RWPE2 (cell line): ENCODE measurements around the gene NEK1.
"Not testable (repeated sequence)": the region's sequence is repeated elsewhere in the genome, so short reads cannot be mapped to it uniquely, and the experiment has no call there.

Experiments used
- ATAC-seq: fragments of 200-7000 bp; cut with Tn5 transposase; 3 replicates; pipeline ENCODE4 v1.9.1; 2021; ENCODE audit warnings: low read depth
- DNase-seq: peaks from one replicate; pipeline ENCODE4 v3.0.0-alpha.2; 2020; ENCODE audit warnings: low spot score
- H3K27ac ChIP-seq: fragments of 450-650 bp; 2 replicates; pipeline ENCODE4 v1.5.1; 2017; ENCODE audit warnings: mild to moderate bottlenecking; ENCODE audit not compliant: poor library complexity, severe bottlenecking
- H3K27me3 ChIP-seq: fragments of 250-450 bp; sonication (Bioruptor Pico); 2 replicates; pipeline ENCODE4 v1.5.1; 2021; ENCODE audit warnings: mild to moderate bottlenecking, moderate library complexity; ENCODE audit not compliant: insufficient read depth, poor library complexity, severe bottlenecking
- H3K36me3 ChIP-seq: fragments of 250-450 bp; sonication (Bioruptor Pico); 2 replicates; pipeline ENCODE4 v1.5.1; 2020; ENCODE audit warnings: low read depth, mild to moderate bottlenecking, moderate library complexity
- H3K4me1 ChIP-seq: fragments of 250-450 bp; sonication (Bioruptor Pico); 2 replicates; pipeline ENCODE4 v1.5.1; 2021; ENCODE audit warnings: mild to moderate bottlenecking, moderate library complexity; ENCODE audit not compliant: insufficient read depth, poor library complexity, severe bottlenecking
- H3K4me3 ChIP-seq: fragments of 250-450 bp; sonication (Bioruptor Pico); 2 replicates; pipeline ENCODE4 v1.5.1; 2021; ENCODE audit warnings: mild to moderate bottlenecking, moderate library complexity; ENCODE audit not compliant: severe bottlenecking
- H3K9me3 ChIP-seq: fragments of 250-450 bp; sonication (Bioruptor Pico); 2 replicates; pipeline ENCODE4 v1.5.1; 2021; ENCODE audit warnings: mild to moderate bottlenecking, moderate library complexity; ENCODE audit not compliant: severe bottlenecking
- TF ChIP-seq, protein P1 (sequence below): fragments of 450-650 bp; IDR thresholded peaks from one replicate; pipeline ENCODE4 v1.5.1; 2017; ENCODE audit warnings: mild to moderate bottlenecking, moderate library complexity; ENCODE audit not compliant: poor library complexity, severe bottlenecking

The NEK1 gene

DNA sequence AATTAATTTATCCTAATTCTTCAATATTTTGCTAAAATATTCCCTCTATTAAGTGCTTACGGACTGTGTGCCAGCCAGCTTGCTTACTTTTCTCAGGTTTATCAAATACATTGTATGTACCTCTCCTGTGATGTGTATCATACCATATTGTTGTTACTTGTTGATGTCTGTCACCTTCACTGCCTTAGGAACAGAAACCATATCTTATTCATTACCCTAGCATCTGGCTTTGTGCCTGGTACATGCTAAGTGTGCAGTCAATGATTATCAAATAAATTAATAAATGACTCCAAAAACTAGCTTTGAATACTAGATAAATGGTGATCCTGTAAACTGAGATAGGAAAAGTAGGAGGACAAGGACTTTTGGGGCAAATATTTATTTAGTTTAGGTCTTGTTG, 14.9 kb upstream of the NEK1 start:
- TF ChIP-seq, protein P1, sequence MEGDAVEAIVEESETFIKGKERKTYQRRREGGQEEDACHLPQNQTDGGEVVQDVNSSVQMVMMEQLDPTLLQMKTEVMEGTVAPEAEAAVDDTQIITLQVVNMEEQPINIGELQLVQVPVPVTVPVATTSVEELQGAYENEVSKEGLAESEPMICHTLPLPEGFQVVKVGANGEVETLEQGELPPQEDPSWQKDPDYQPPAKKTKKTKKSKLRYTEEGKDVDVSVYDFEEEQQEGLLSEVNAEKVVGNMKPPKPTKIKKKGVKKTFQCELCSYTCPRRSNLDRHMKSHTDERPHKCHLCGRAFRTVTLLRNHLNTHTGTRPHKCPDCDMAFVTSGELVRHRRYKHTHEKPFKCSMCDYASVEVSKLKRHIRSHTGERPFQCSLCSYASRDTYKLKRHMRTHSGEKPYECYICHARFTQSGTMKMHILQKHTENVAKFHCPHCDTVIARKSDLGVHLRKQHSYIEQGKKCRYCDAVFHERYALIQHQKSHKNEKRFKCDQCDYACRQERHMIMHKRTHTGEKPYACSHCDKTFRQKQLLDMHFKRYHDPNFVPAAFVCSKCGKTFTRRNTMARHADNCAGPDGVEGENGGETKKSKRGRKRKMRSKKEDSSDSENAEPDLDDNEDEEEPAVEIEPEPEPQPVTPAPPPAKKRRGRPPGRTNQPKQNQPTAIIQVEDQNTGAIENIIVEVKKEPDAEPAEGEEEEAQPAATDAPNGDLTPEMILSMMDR: no peak

DNA sequence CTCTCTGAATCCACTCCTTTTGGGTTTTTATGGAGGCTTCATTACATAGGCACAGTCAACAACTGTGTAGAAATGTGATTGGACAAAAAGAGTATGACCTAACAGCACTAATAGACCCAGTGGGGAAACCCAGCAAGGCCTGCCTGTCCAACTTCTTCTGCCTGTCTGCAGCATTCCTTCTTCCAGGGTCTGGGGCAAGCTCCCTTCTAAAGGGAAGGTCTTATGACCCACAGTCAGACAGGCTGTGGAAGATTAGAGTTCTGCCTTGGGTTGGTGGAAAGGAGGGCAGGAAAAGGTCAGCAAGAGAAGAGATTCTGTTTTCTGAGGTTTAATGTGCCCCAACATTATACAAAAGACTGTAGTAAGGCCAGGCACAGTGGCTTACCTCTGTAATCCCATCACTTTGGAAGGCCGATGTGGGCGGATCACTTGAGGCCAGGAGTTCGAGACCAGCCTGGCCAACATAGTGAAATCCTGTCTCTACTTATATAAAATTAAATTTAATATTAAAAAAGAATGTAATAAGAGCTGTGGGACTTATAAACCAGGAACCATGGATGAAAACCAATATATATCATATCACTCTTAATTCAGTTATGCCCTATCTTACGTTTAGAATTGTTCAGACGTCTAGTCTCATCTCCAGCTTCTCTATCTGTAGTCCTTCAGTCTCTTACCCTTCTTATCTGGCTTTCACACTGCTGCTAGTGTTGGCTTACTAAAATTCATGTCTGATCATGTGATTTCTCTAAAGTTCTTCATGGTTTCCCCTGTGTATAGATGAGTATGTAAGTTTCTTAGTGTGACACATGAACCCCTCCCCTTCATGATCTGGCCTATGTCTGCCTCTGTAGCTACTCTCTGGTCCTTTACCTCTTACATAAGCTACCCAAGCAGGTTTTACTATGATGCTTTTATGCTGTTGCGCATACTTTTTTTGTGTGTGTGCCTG, 14.2 kb upstream of the NEK1 start:
- Histone ChIP-seq H3K4me3 (no peak overlapping the region), H3K4me1 (peaks cover 15% of the 10 kb centered on the region), H3K36me3 (no peaks in the 10 kb centered on the region), H3K9me3 (no peaks in the 10 kb centered on the region), H3K27ac (no peak overlapping the region), H3K27me3 (no peaks in the 10 kb centered on the region)
- ATAC-seq (no peak), DNase-seq (no peak)
- TF ChIP-seq, protein P1: no peak

More for the DNA sequence above, 14.9 kb upstream of the NEK1 start:
- peaks cover 9% of the 10 kb centered on the region for H3K4me1 ChIP-seq
- H3K27me3 ChIP-seq: no peaks in the 10 kb centered on the region
- H3K27ac ChIP-seq: no peak overlapping the region
- no peak for ATAC-seq
- H3K4me3 ChIP-seq: no peak overlapping the region
- DNase-seq: no peak
- H3K9me3 ChIP-seq: no peaks in the 10 kb centered on the region
- H3K36me3 ChIP-seq: no peaks in the 10 kb centered on the region

DNA sequence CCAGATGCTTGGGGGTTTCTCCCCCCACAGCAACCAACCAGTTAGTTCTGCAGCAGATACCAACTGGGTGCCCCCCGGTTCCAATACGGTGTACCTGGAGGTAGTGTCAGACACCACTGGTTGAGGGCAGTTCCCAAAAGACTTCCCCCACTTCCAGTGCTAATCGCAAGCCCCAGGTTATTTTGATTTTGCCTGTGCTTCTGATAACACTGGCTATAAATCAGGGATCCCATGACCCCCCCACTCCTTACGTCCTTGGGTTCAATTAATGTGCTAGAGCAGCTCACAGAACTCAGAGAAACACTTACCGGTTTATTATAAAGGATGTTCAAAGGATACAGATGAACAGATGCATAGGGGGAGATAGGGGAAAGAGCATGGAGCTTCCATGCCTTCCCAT, 13.5 kb upstream of the NEK1 start:
- H3K4me1 ChIP-seq: peaks cover 15% of the 10 kb centered on the region

DNA sequence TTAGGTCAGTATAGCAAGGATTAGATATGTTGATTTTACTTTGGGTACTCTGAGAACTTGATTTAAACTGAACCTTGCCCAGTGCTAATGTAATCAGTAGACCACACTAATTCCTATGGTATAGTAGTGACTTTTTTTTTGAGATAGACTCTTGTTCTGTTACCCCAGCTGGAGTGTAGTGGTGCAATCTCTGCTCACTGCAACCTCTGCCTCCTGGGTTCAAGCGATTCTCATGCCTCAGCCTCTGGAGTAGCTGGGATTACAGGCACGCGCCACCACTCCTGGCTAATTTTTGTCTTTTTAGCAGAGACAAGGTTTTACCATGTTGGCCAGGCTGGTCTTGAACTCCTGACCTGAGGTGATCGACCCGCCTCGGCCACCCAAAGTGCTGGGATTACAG, 11.6 kb upstream of the NEK1 start:
- not testable (repeated sequence) for H3K27ac ChIP-seq, H3K36me3 ChIP-seq, ATAC-seq, H3K27me3 ChIP-seq, H3K9me3 ChIP-seq, H3K4me3 ChIP-seq, DNase-seq
- peaks cover 21% of the 10 kb centered on the region for H3K4me1 ChIP-seq

More for the DNA sequence above, 13.5 kb upstream of the NEK1 start:
- no peak for ATAC-seq
- Histone ChIP-seq H3K9me3 (no peaks in the 10 kb centered on the region), H3K27ac (no peak overlapping the region), H3K27me3 (no peaks in the 10 kb centered on the region), H3K4me3 (no peak overlapping the region), H3K36me3 (no peaks in the 10 kb centered on the region)
- no peak for DNase-seq
- TF ChIP-seq, protein P1: no peak

DNA sequence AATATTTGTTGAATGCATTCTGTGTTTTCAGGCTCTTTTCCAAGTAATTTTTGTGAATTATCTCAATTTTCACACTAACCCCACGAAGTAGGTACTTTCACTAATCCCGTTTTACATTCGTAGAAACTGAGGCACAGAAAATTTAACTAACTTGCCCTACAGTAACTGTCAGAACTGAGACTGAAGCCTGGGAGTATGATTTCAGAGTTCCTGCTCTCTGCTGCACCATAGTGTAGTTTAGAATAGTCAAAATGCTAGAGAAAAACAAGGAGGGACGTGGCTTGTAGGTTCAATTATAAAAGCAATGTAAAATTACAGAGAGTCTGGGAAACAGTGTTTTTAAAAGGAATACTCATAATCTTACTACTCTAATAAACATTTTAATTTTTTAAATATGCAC, 10.2 kb upstream of the NEK1 start:
- TF ChIP-seq, protein P1: no peak
- DNase-seq: no peak

More for the DNA sequence above, 10.2 kb upstream of the NEK1 start:
- Histone ChIP-seq H3K36me3 (no peaks in the 10 kb centered on the region), H3K27ac (peak overlapping the region; percentile 66), H3K4me1 (peaks cover 21% of the 10 kb centered on the region), H3K27me3 (no peaks in the 10 kb centered on the region), H3K4me3 (peak overlapping the region; percentile 62), H3K9me3 (no peaks in the 10 kb centered on the region)
- no peak for ATAC-seq
